CD14-positive monocyte (primary cell): ENCODE data around the gene KCNAB1. TPM values are rescaled to one million over a fixed set of nuclear protein-coding genes. Genes with fewer than 3 reads are reported as not detected.

Experiments used
- DNase-seq, 3 donors: peaks; one replicate each; pipeline ENCODE4 v3.0.0-alpha.2; 2011 to 2022
- H2AFZ ChIP-seq: 2 replicates; pipeline ENCODE4 v1.6.0; 2012; ENCODE audit warnings: mild to moderate bottlenecking, low read depth, low read length, inconsistent platforms; ENCODE audit not compliant: insufficient read depth, poor library complexity, severe bottlenecking
- H3K27ac ChIP-seq, 2 donors: 1 replicate in 1 of 2; 2 replicates in 1 of 2; pipeline ENCODE4 v1.5.1; 2012 to 2013; ENCODE audit warnings: low read length in 2 of 2, control low read depth in 1 of 2, inconsistent platforms in 1 of 2, low read depth in 1 of 2, mild to moderate bottlenecking in 1 of 2
- H3K27me3 ChIP-seq, 2 donors: one replicate each; pipeline versions ENCODE4 v1.6.0 to v1.6.1; 2011 to 2013; ENCODE audit warnings: low read length in 2 of 2; ENCODE audit not compliant: control insufficient read depth in 2 of 2, insufficient read depth in 2 of 2
- H3K36me3 ChIP-seq, 2 donors: replicated peaks in 1 of 2; 1 replicate in 1 of 2; 2 replicates in 1 of 2; pipeline versions ENCODE4 v1.5.1 to v1.6.1; 2012 to 2013; ENCODE audit warnings: low read length in 2 of 2, control low read depth in 1 of 2, inconsistent platforms in 1 of 2, mild to moderate bottlenecking in 1 of 2; ENCODE audit not compliant: insufficient read depth in 2 of 2, control insufficient read depth in 1 of 2
- H3K4me1 ChIP-seq, 2 donors: 1 replicate in 1 of 2; 2 replicates in 1 of 2; pipeline versions ENCODE4 v1.5.1 to v1.6.1; 2012 to 2013; ENCODE audit warnings: low read length in 2 of 2, control low read depth in 1 of 2, inconsistent platforms in 1 of 2, mild to moderate bottlenecking in 1 of 2, moderate library complexity in 1 of 2; ENCODE audit not compliant: insufficient read depth in 2 of 2, control insufficient read depth in 1 of 2
- H3K4me2 ChIP-seq: replicated peaks from 2 replicates; pipeline ENCODE3; 2012; ENCODE audit warnings: low read length, moderate library complexity, mild to moderate bottlenecking; ENCODE audit not compliant: poor library complexity, severe bottlenecking; ENCODE audit errors: extremely low read depth
- H3K4me3 ChIP-seq, 3 experiments: fragments of 200-600 bp in 1 of 3; sonication (generic) in 1 of 3; replicated peaks in 1 of 3; 1 replicate in 2 of 3; 2 replicates in 1 of 3; pipeline ENCODE4 v1.5.1; 2011 to 2013; ENCODE audit warnings: low read length in 3 of 3, mild to moderate bottlenecking in 3 of 3, control low read depth in 2 of 3, low read depth in 2 of 3, inconsistent platforms in 1 of 3, moderate library complexity in 1 of 3
- H3K79me2 ChIP-seq: 2 replicates; pipeline ENCODE4 v1.6.0; 2012; ENCODE audit warnings: mild to moderate bottlenecking, control low read depth, inconsistent platforms, low read length, moderate library complexity; ENCODE audit not compliant: insufficient read depth
- H3K9ac ChIP-seq: 2 replicates; pipeline ENCODE4 v1.6.0; 2017; ENCODE audit warnings: low read length, mild to moderate bottlenecking; ENCODE audit not compliant: insufficient read depth, poor library complexity, severe bottlenecking
- H3K9me3 ChIP-seq, 2 donors: replicated peaks in 1 of 2; 1 replicate in 1 of 2; 2 replicates in 1 of 2; pipeline versions ENCODE4 v1.5.1 to v1.6.1; 2012 to 2013; ENCODE audit warnings: low read length in 2 of 2, control low read depth in 1 of 2; ENCODE audit not compliant: control insufficient read depth in 1 of 2, insufficient read depth in 1 of 2
- H4K20me1 ChIP-seq: 2 replicates; pipeline ENCODE4 v1.6.0; 2012; ENCODE audit warnings: mild to moderate bottlenecking, low read length, control low read depth, moderate library complexity; ENCODE audit not compliant: insufficient read depth
- H3K27ac Mint-ChIP-seq, 7 donors: one replicate each; pipeline ENCODE4 v1.8.0; 2020; ENCODE audit warnings: mild to moderate bottlenecking in 7 of 7, mixed read lengths in 7 of 7, moderate library complexity in 6 of 7, inconsistent platforms in 2 of 7
- H3K27me3 Mint-ChIP-seq, 3 donors: one replicate each; pipeline ENCODE4 v1.8.0; 2021 to 2022; ENCODE audit warnings: low read depth in 3 of 3, mild to moderate bottlenecking in 3 of 3, mixed read lengths in 3 of 3, moderate library complexity in 3 of 3, inconsistent platforms in 1 of 3
- H3K36me3 Mint-ChIP-seq, 2 donors: one replicate each; pipeline ENCODE4 v1.8.0; 2020; ENCODE audit warnings: mixed read lengths in 2 of 2, inconsistent platforms in 1 of 2, mild to moderate bottlenecking in 1 of 2
- H3K4me1 Mint-ChIP-seq: one replicate; pipeline ENCODE4 v1.8.0; 2020; ENCODE audit warnings: mild to moderate bottlenecking, mixed read lengths
- H3K4me3 Mint-ChIP-seq, 2 donors: one replicate each; pipeline ENCODE4 v1.8.0; 2020; ENCODE audit warnings: mild to moderate bottlenecking in 2 of 2, mixed read lengths in 2 of 2, moderate library complexity in 1 of 2
- H3K9me3 Mint-ChIP-seq, 7 donors: one replicate each; pipeline ENCODE4 v1.8.0; 2020 to 2022; ENCODE audit warnings: mixed read lengths in 7 of 7, mild to moderate bottlenecking in 6 of 7, moderate library complexity in 6 of 7, inconsistent platforms in 2 of 7
- WGBS: methylation state at CpG from one replicate; pipeline ENCODE4 v1.1.5; 2013; ENCODE audit warnings: missing lambda C conversion rate; ENCODE audit not compliant: insufficient coverage; 5-methylcytosine and 5-hydroxymethylcytosine counted together
- intact Hi-C, 2 donors: fragments of 100-400 bp; cut with micrococcal nuclease; formaldehyde crosslinking; loops; one replicate each; pipeline versions ENCODE4 v1.15.0 to v1.15.1; 2023
- polyA plus RNA-seq, 3 donors: library from polyadenylated mRNA; depleted of rRNA in 1 of 3; unstranded in 2 of 3; stranded (reverse) in 1 of 3; fragments of 300-500 nt in 2 of 3; fragments of >200 nt in 1 of 3; fragmentation: Illumina TruSeq in 2 of 3; gene quantifications; 1 replicate in 2 of 3; 2 replicates in 1 of 3; pipeline ENCODE4 v1.2.3, GENCODE V29; 2012 to 2021
- TF ChIP-seq, protein P1 (sequence below): fragments of 200-600 bp; IDR thresholded peaks from one replicate; pipeline ENCODE4 v1.8.0; 2022; ENCODE audit warnings: antibody characterized with exemption, mild to moderate bottlenecking

KCNAB1 gene
- polyA plus RNA-seq, 3 donors: 0.08 to 0.14 TPM; not detected in 1

DNA sequence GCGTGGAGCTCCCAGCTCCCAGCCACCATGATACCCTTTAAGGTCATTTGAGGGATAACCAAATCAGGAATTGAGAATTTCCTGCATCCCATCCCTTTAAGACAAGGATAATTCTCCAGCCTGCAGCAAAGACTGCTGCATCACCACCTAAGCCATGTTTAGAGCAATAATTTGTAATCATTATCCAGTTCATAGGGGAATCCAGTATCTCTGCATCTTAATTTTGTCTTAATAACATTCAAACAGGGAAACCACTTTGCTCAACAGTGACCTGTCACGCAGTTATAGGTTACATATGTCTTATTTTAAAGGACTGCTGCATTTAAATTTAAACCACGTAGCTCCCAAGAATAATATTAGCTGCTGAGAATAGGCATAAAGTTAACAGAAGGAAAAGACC, 246.2 kb downstream of the KCNAB1 start:
- TF ChIP-seq, protein P1, sequence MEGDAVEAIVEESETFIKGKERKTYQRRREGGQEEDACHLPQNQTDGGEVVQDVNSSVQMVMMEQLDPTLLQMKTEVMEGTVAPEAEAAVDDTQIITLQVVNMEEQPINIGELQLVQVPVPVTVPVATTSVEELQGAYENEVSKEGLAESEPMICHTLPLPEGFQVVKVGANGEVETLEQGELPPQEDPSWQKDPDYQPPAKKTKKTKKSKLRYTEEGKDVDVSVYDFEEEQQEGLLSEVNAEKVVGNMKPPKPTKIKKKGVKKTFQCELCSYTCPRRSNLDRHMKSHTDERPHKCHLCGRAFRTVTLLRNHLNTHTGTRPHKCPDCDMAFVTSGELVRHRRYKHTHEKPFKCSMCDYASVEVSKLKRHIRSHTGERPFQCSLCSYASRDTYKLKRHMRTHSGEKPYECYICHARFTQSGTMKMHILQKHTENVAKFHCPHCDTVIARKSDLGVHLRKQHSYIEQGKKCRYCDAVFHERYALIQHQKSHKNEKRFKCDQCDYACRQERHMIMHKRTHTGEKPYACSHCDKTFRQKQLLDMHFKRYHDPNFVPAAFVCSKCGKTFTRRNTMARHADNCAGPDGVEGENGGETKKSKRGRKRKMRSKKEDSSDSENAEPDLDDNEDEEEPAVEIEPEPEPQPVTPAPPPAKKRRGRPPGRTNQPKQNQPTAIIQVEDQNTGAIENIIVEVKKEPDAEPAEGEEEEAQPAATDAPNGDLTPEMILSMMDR: no peak
- Histone ChIP-seq H3K4me2 (no peak overlapping the region), H4K20me1 (no peaks in the 10 kb centered on the region), H3K79me2 (no peaks in the 10 kb centered on the region), H3K4me1 (no peaks in the 10 kb centered on the region), H3K27ac (no peak overlapping the region), H3K36me3 (no peaks in the 10 kb centered on the region), H2AFZ (no peak overlapping the region), H3K27me3 (no peaks in the 10 kb centered on the region), H3K9me3 (no peaks in the 10 kb centered on the region), H3K4me3 (no peak overlapping the region), H3K9ac (no peak overlapping the region)
- intact Hi-C loops: no loop called here
- no peaks in the 10 kb centered on the region for H3K36me3 Mint-ChIP-seq
- DNase-seq: no peak
- 100% methylated on average over 1 of the region's 3 CpGs for WGBS
- no peaks in the 10 kb centered on the region for H3K9me3 Mint-ChIP-seq
- H3K27ac Mint-ChIP-seq: no peak overlapping the region
- H3K4me1 Mint-ChIP-seq: no peaks in the 10 kb centered on the region
- H3K4me3 Mint-ChIP-seq: no peak overlapping the region
- H3K27me3 Mint-ChIP-seq: peaks cover 0 to 8% (median 3%) of the 10 kb centered on the region in 3 donors

GRCh38 chr3:156368189-156368588, 247.8 kb downstream of the KCNAB1 start:
- Histone ChIP-seq H3K79me2 (no peaks in the 10 kb centered on the region), H3K4me1 (no peaks in the 10 kb centered on the region), H3K4me3 (no peak overlapping the region), H3K27ac (no peak overlapping the region), H3K4me2 (no peak overlapping the region), H3K27me3 (no peaks in the 10 kb centered on the region), H4K20me1 (no peaks in the 10 kb centered on the region), H3K9me3 (no peaks in the 10 kb centered on the region), H3K9ac (no peak overlapping the region), H2AFZ (no peak overlapping the region), H3K36me3 (no peaks in the 10 kb centered on the region)
- TF ChIP-seq, protein P1: no peak
- Mint-ChIP-seq H3K4me1 (no peaks in the 10 kb centered on the region), H3K27ac (no peak overlapping the region), H3K36me3 (no peaks in the 10 kb centered on the region), H3K27me3 (peaks cover 0 to 6% (median 0%) of the 10 kb centered on the region in 3 donors), H3K9me3 (no peaks in the 10 kb centered on the region), H3K4me3 (no peak overlapping the region)
- intact Hi-C loops: no loop called here
- no CpG with 5 or more reads among the region's 3 CpGs for WGBS
- no peak for DNase-seq
